Transverse colon (tissue), 4 donors: ENCODE measurements around the gene STK17B. TPM values are rescaled to one million over a fixed set of nuclear protein-coding genes. Genes with fewer than 3 reads are reported as not detected.

Experiments
- DNase-seq: peaks from one replicate; pipeline ENCODE4 v3.0.0-alpha.2; 2019
- H3K27ac ChIP-seq, 4 donors: fragments of 200-600 bp; sonication (generic); 2 replicates each; pipeline ENCODE4 v1.5.1; 2016 to 2018; ENCODE audit warnings: inconsistent platforms in 4 of 4
- H3K27me3 ChIP-seq: fragments of 200-600 bp; sonication (generic); 2 replicates; pipeline ENCODE4 v1.5.1; 2017; ENCODE audit warnings: inconsistent platforms
- H3K36me3 ChIP-seq, 4 donors: fragments of 200-600 bp; sonication (generic); 2 replicates each; pipeline ENCODE4 v1.5.1; 2017 to 2019; ENCODE audit warnings: inconsistent platforms in 4 of 4
- H3K4me1 ChIP-seq, 4 donors: fragments of 200-600 bp; sonication (generic); 2 replicates each; pipeline ENCODE4 v1.5.1; 2017 to 2020; ENCODE audit warnings: inconsistent platforms in 4 of 4
- H3K4me3 ChIP-seq, 4 donors: fragments of 200-600 bp; sonication (generic); 1 replicate in 1 of 4; 2 replicates in 3 of 4; pipeline versions ENCODE4 v1.5.1 to v1.6.1; 2017 to 2019; ENCODE audit warnings: inconsistent platforms in 4 of 4
- H3K9me3 ChIP-seq, 2 donors: fragments of 200-600 bp; sonication (generic); 2 replicates each; pipeline ENCODE4 v1.5.1; 2017 to 2019; ENCODE audit warnings: inconsistent platforms in 2 of 2
- EP300 ChIP-seq: sonication (generic); formaldehyde crosslinking; IDR thresholded peaks from one replicate; pipeline ENCODE4 v1.6.1; 2017; ENCODE audit warnings: antibody characterized with exemption, low read depth
- POLR2A ChIP-seq: fragments of 450-650 bp; IDR thresholded peaks from one replicate; pipeline ENCODE4 v1.6.1; 2016; ENCODE audit warnings: antibody characterized with exemption, mild to moderate bottlenecking, moderate library complexity
- POLR2AphosphoS5 ChIP-seq, 3 donors: sonication (generic); formaldehyde crosslinking; IDR thresholded peaks; one replicate each; pipeline ENCODE4 v1.6.1; 2016; ENCODE audit warnings: antibody characterized with exemption in 3 of 3
- WGBS, 2 donors: methylation state at CpG; one replicate each; pipeline ENCODE4 v1.1.5; 2018; ENCODE audit warnings: low coverage in 1 of 2; 5-methylcytosine and 5-hydroxymethylcytosine counted together
- in situ Hi-C, 4 donors: fragments of 200-750 bp; cut with MboI; loops; one replicate each; pipeline versions ENCODE4 v1.15.0 to v1.15.1; 2017; ENCODE audit warnings: low sequenced_read_pairs in 3 of 4, low pct_ligation_motif_present in 1 of 4, low pct_unique_long_range_greater_than_20kb in 1 of 4
- intact Hi-C: fragments of 100-400 bp; cut with DNase I; formaldehyde crosslinking; loops from one replicate; pipeline ENCODE4 v1.15.1; 2023; ENCODE audit warnings: low total_unique reads
- total RNA-seq, 4 donors: library from RNA; depleted of rRNA; stranded (reverse); fragments of >200 nt; gene quantifications; one replicate each; pipeline ENCODE4 v1.1.0, GENCODE V29; 2016
- TF ChIP-seq, protein P1 (sequence below), 5 experiments: fragments of 200-600 bp in 3 of 5; fragments of 450-650 bp in 2 of 5; sonication (generic) in 3 of 5; IDR thresholded peaks; 1 replicate in 2 of 5; 2 replicates in 3 of 5; pipeline ENCODE4 v1.5.1; 2016 to 2017; ENCODE audit warnings: antibody characterized with exemption in 5 of 5, inconsistent platforms in 3 of 5, mild to moderate bottlenecking in 2 of 5, moderate library complexity in 1 of 5

Gene STK17B
- total RNA-seq, 4 donors from 2014 or later, result 16.7 to 80.3 (median 67.3) TPM

DNA sequence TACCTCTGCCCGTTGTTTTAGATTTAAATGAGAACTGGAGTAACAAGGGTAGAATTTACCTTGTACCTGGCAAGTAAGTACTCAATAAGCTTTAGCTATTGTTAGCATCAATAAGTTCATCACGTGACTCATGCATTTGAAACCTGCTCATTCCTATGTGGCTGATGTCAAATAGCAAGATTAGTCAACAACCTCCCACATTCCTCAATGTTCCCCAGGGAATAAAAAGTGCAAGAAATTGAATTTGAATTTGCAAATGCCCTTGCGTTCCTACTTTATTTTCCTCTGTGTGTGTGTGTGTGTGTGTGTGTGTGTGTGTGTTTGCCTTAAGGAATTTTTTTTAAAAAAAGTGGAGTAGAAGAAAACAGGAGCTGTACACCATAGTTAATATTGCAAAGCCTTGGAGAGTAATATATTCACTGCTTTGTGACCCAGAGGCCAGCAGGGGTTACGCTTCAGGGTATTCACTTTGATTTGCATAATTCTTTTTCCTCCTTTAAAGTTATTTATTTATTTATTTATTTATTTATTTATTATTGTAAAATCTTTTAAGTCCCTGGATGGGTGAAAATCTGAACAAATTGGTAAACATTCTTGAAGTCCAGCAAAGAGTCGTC lies 58.9 kb downstream of the STK17B start:
- intact Hi-C loops (no loop called here), in situ Hi-C loops (loop anchor here in 1 of 4 donors (25.0 kb wide), 1 partner anchor 350 kb away; no protein-coding TSS in a partner anchor)
- Histone ChIP-seq H3K36me3 (no peaks in the 10 kb centered on the region), H3K27me3 (no peaks in the 10 kb centered on the region), H3K27ac (no peak overlapping the region), H3K9me3 (no peaks in the 10 kb centered on the region), H3K4me3 (no peak overlapping the region), H3K4me1 (peaks cover 0 to 3% (median 0%) of the 10 kb centered on the region in 4 donors)
- WGBS, 2 donors, result 66 to 80% methylated on average over 4 to 5 of the region's 5 CpGs
- DNase-seq, result no peak
- TF ChIP-seq, protein P1, sequence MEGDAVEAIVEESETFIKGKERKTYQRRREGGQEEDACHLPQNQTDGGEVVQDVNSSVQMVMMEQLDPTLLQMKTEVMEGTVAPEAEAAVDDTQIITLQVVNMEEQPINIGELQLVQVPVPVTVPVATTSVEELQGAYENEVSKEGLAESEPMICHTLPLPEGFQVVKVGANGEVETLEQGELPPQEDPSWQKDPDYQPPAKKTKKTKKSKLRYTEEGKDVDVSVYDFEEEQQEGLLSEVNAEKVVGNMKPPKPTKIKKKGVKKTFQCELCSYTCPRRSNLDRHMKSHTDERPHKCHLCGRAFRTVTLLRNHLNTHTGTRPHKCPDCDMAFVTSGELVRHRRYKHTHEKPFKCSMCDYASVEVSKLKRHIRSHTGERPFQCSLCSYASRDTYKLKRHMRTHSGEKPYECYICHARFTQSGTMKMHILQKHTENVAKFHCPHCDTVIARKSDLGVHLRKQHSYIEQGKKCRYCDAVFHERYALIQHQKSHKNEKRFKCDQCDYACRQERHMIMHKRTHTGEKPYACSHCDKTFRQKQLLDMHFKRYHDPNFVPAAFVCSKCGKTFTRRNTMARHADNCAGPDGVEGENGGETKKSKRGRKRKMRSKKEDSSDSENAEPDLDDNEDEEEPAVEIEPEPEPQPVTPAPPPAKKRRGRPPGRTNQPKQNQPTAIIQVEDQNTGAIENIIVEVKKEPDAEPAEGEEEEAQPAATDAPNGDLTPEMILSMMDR (IDR thresholded peaks at IDR 0.05), result no peak
- TF ChIP-seq POLR2AphosphoS5 (IDR thresholded peaks at IDR 0.05) (no peak), EP300 (no peak), POLR2A (no peak)

DNA sequence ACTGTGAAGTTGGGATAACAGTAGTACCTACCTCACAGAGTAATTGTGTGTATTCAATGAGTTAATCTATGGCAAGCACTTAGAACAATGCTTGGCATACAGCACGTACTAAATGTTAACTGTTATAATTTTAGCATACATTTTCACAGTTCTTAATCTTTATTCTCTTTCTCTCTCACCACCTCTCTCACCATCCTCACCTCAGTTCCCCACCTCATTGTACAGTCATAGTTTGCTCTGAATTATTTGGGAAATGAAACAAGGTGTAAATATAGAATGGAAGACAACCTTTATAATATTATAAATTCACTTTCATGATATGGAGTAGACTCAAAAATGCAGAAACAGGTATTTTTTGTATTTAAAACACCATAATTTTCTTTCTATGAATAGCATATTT lies 62.8 kb downstream of the STK17B start:
- Histone ChIP-seq H3K9me3 (no peaks in the 10 kb centered on the region), H3K27ac (no peak overlapping the region), H3K4me3 (no peak overlapping the region), H3K27me3 (no peaks in the 10 kb centered on the region), H3K36me3 (no peaks in the 10 kb centered on the region), H3K4me1 (peaks cover 0 to 3% (median 0%) of the 10 kb centered on the region in 4 donors)
- in situ Hi-C loops (loop anchor here in 1 of 4 donors (25.0 kb wide), 1 partner anchor 354 kb away; no protein-coding TSS in a partner anchor), intact Hi-C loops (no loop called here)
- TF ChIP-seq, protein P1 (IDR thresholded peaks at IDR 0.05), result no peak
- TF ChIP-seq POLR2A (no peak), EP300 (no peak), POLR2AphosphoS5 (IDR thresholded peaks at IDR 0.05) (no peak)
- no peak for DNase-seq
- WGBS, 2 donors, result 71 to 100% methylated on average over 1 of the region's 1 CpG

DNA sequence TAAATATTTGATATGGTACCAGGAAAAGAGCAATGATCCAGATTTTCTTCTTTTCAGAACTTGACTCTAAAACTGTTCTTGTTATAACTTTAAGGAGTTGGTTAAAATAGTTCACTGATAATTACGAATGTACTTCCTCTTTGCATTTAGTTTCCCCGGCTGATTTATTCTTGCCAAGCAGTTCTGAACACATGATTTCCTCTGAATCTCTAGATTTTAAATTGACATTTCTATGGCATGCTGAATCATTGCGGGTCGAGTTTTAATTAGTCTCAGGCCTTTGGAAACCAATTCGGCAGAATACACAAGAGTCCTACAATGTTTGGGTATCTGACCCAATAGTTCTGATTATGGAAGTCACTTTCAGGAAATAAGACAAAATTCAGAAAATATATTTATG lies 65.4 kb downstream of the STK17B start:
- Histone ChIP-seq H3K9me3 (no peaks in the 10 kb centered on the region), H3K27ac (no peak overlapping the region), H3K4me3 (no peak overlapping the region), H3K27me3 (no peaks in the 10 kb centered on the region), H3K36me3 (no peaks in the 10 kb centered on the region), H3K4me1 (no peaks in the 10 kb centered on the region)
- intact Hi-C loops (no loop called here), in situ Hi-C loops (loop anchor here in 1 of 4 donors (25.0 kb wide), 1 partner anchor 356 kb away; no protein-coding TSS in a partner anchor)
- 61 to 62% methylated on average over 5 of the region's 5 CpGs for WGBS, 2 donors
- no peak for TF ChIP-seq POLR2A
- TF ChIP-seq POLR2AphosphoS5 (IDR thresholded peaks at IDR 0.05), result no peak
- TF ChIP-seq, protein P1 (IDR thresholded peaks at IDR 0.05), result no peak
- no peak for TF ChIP-seq EP300
- DNase-seq, result no peak

DNA sequence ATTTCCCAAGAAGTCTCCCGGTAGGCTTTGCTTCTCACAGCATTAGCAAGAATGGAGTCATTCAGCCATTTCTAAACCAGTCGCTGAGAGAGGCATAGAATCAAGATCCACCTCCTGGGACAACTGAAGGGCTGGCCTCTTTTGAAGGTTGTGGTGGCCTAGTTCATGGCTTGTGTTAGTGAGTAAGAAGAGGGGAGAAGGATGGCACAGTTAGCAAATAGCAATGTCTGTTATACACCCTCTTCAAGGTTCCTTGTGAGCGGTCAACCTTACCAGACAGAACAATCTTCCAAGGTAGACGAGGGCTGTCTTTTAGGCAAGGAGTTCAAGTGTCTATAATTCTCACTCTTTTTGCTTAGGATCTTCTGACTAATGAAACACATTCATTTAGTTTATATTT lies 67.3 kb downstream of the STK17B start:
- in situ Hi-C loops (loop anchor here in 1 of 4 donors (25.0 kb wide), 1 partner anchor 358 kb away; no protein-coding TSS in a partner anchor), intact Hi-C loops (no loop called here)
- Histone ChIP-seq H3K36me3 (no peaks in the 10 kb centered on the region), H3K4me1 (no peaks in the 10 kb centered on the region), H3K9me3 (no peaks in the 10 kb centered on the region), H3K27me3 (no peaks in the 10 kb centered on the region), H3K4me3 (no peak overlapping the region), H3K27ac (no peak overlapping the region)
- no peak for DNase-seq
- WGBS, 2 donors, result 88 to 90% methylated on average over 4 of the region's 4 CpGs
- TF ChIP-seq POLR2A (no peak), POLR2AphosphoS5 (IDR thresholded peaks at IDR 0.05) (no peak), EP300 (no peak)
- TF ChIP-seq, protein P1 (IDR thresholded peaks at IDR 0.05), result no peak
